ENCODE results near the gene LAMC3. TPM values are rescaled to one million over a fixed set of nuclear protein-coding genes. Genes with fewer than 3 reads are reported as not detected.

Gene LAMC3
- total and polyA plus RNA-seq, 7 donors, result 0.17 to 0.96 (median 0.22) TPM; not detected in 1

- ATAC-seq (no peak), DNase-seq (no peak)
- Histone ChIP-seq H3K4me3 (no peak overlapping the region), H3K9me3 (no peaks in the 10 kb centered on the region), H3K4me1 (no peaks in the 10 kb centered on the region), H3K36me3 (ENCODE audit: insufficient read depth in 1 of 2, low read depth in 1 of 2) (no peaks in the 10 kb centered on the region), H3K27me3 (ENCODE audit: insufficient read depth in 3 of 3, low read length in 2 of 3) (peaks cover 0 to 9% (median 0%) of the 10 kb centered on the region in 3 donors), H3K27ac (no peak overlapping the region)
- no peak for TF ChIP-seq CTCF (IDR thresholded peaks at IDR 0.05)
- intact Hi-C loops (cut with DNase I), result loop anchor here in 1 of 2 donors (10.0 kb wide), 1 partner anchor 344 kb away; no protein-coding TSS in a partner anchor
- 88% methylated on average over 8 of the region's 8 CpGs for WGBS, 3 donors
These were observed 39.8 kb downstream of the LAMC3 start for GRCh38 chr9:131048820-131049219.

- WGBS, 3 donors, result 53 to 58% (median 55%) methylated on average over 21 of the region's 21 CpGs
These were observed 41.1 kb downstream of the LAMC3 start for GRCh38 chr9:131049829-131050715.

GRCh38 chr9:131050831-131051230 lies 41.9 kb downstream of the LAMC3 start:
- no peak for DNase-seq

More at GRCh38 chr9:131049829-131050715, 41.1 kb downstream of the LAMC3 start:
- no peak for TF ChIP-seq CTCF (IDR thresholded peaks at IDR 0.05)
- intact Hi-C loops (cut with DNase I), result loop anchor here in 1 of 2 donors (10.0 kb wide), 1 partner anchor 345 kb away; no protein-coding TSS in a partner anchor
- no peak overlapping the region for H3K4me3 ChIP-seq
- DNase-seq (no peak), ATAC-seq (no peak)
- no peaks in the 10 kb centered on the region for H3K9me3 ChIP-seq
- no peaks in the 10 kb centered on the region for H3K4me1 ChIP-seq
- peaks cover 0 to 9% (median 0%) of the 10 kb centered on the region in 3 donors for H3K27me3 ChIP-seq (ENCODE audit: insufficient read depth in 3 of 3, low read length in 2 of 3)
- no peak overlapping the region for H3K27ac ChIP-seq
- H3K36me3 ChIP-seq (ENCODE audit: insufficient read depth in 1 of 2, low read depth in 1 of 2), result no peaks in the 10 kb centered on the region

GRCh38 chr9:131051592-131052517 lies 42.9 kb downstream of the LAMC3 start:
- WGBS, 3 donors, result 72 to 78% (median 74%) methylated on average over 25 of the region's 25 CpGs
- H3K4me1 ChIP-seq, result no peaks in the 10 kb centered on the region
- no peaks in the 10 kb centered on the region for H3K36me3 ChIP-seq (ENCODE audit: insufficient read depth in 1 of 2, low read depth in 1 of 2)
- ATAC-seq, result no peak
- no peak overlapping the region for H3K4me3 ChIP-seq
- no peak for TF ChIP-seq CTCF (IDR thresholded peaks at IDR 0.05)
- no peak for DNase-seq
- H3K27ac ChIP-seq, result no peak overlapping the region
- peaks cover 0 to 11% (median 0%) of the 10 kb centered on the region in 3 donors for H3K27me3 ChIP-seq (ENCODE audit: insufficient read depth in 3 of 3, low read length in 2 of 3)
- H3K9me3 ChIP-seq, result no peaks in the 10 kb centered on the region
- intact Hi-C loops (cut with DNase I), result no loop called here

More at GRCh38 chr9:131050831-131051230, 41.9 kb downstream of the LAMC3 start:
- TF ChIP-seq CTCF (IDR thresholded peaks at IDR 0.05), result no peak
- no peak for ATAC-seq
- 80 to 86% (median 84%) methylated on average over 17 of the region's 17 CpGs for WGBS, 3 donors
- Histone ChIP-seq H3K9me3 (no peaks in the 10 kb centered on the region), H3K27me3 (ENCODE audit: insufficient read depth in 3 of 3, low read length in 2 of 3) (peaks cover 0 to 9% (median 0%) of the 10 kb centered on the region in 3 donors), H3K36me3 (ENCODE audit: insufficient read depth in 1 of 2, low read depth in 1 of 2) (no peaks in the 10 kb centered on the region), H3K4me3 (no peak overlapping the region), H3K4me1 (no peaks in the 10 kb centered on the region), H3K27ac (no peak overlapping the region)
- intact Hi-C loops (cut with DNase I), result no loop called here
